DND-41 (cell line): ENCODE results near the gene SLC6A17.

ENCODE experiments used
- EZH2 ChIP-seq: IDR thresholded peaks from 3 replicates; pipeline ENCODE4 v1.6.1; 2012; ENCODE audit warnings: borderline replicate concordance, low read depth, mild to moderate bottlenecking, moderate library complexity, low read length, inconsistent platforms; ENCODE audit not compliant: severe bottlenecking
- TF ChIP-seq, protein P1 (sequence below): IDR thresholded peaks from 2 replicates; pipeline ENCODE4 v1.5.1; 2012; ENCODE audit warnings: borderline replicate concordance, low read length, moderate library complexity, mild to moderate bottlenecking; ENCODE audit not compliant: poor library complexity, severe bottlenecking; ENCODE audit errors: extremely low read depth

GRCh38 chr1:110132682-110133081 is 17.6 kb upstream of the SLC6A17 start:
- TF ChIP-seq EZH2 = no peak
- TF ChIP-seq, protein P1, sequence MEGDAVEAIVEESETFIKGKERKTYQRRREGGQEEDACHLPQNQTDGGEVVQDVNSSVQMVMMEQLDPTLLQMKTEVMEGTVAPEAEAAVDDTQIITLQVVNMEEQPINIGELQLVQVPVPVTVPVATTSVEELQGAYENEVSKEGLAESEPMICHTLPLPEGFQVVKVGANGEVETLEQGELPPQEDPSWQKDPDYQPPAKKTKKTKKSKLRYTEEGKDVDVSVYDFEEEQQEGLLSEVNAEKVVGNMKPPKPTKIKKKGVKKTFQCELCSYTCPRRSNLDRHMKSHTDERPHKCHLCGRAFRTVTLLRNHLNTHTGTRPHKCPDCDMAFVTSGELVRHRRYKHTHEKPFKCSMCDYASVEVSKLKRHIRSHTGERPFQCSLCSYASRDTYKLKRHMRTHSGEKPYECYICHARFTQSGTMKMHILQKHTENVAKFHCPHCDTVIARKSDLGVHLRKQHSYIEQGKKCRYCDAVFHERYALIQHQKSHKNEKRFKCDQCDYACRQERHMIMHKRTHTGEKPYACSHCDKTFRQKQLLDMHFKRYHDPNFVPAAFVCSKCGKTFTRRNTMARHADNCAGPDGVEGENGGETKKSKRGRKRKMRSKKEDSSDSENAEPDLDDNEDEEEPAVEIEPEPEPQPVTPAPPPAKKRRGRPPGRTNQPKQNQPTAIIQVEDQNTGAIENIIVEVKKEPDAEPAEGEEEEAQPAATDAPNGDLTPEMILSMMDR = no peak
